DMS 273 (cell line): Measurements from ENCODE around the gene TECTB.

Experiments
- DNase-seq: peaks from one replicate; lab custom pipeline; 2025; ENCODE audit not compliant: unreplicated experiment; lab: John Stamatoyannopoulos, UW

Gene TECTB

GRCh38 chr10:112271982-112272381, 11.2 kb upstream of the TECTB start:
- no peak for DNase-seq

- DNase-seq: no peak
Observed at GRCh38 chr10:112274831-112275230, 8.4 kb upstream of the TECTB start.

- no peak for DNase-seq
Observed at GRCh38 chr10:112275512-112276245, 7.5 kb upstream of the TECTB start.

GRCh38 chr10:112278871-112279270, 4.3 kb upstream of the TECTB start:
- no peak for DNase-seq

GRCh38 chr10:112279433-112279832, 3.8 kb upstream of the TECTB start:
- DNase-seq: no peak

- DNase-seq: no peak
Observed at GRCh38 chr10:112280205-112280921, 2.8 kb upstream of the TECTB start.

- DNase-seq: no peak
Observed at GRCh38 chr10:112282086-112282485, 1.1 kb upstream of the TECTB start.

GRCh38 chr10:112286837-112287818, 3.9 kb downstream of the TECTB start:
- DNase-seq: no peak

- DNase-seq: no peak
Observed at GRCh38 chr10:112287844-112288243, 4.6 kb downstream of the TECTB start.

- DNase-seq: no peak
Observed at GRCh38 chr10:112288486-112288885, 5.3 kb downstream of the TECTB start.

- no peak for DNase-seq
Observed at GRCh38 chr10:112289373-112290053, 6.3 kb downstream of the TECTB start.

GRCh38 chr10:112290054-112290373, 6.8 kb downstream of the TECTB start:
- no peak for DNase-seq

- DNase-seq: no peak
Observed at GRCh38 chr10:112294169-112294568, 11.0 kb downstream of the TECTB start.

- DNase-seq: no peak
Observed at GRCh38 chr10:112295853-112296830, 12.9 kb downstream of the TECTB start.

- DNase-seq: no peak
Observed at GRCh38 chr10:112296908-112297331, 13.7 kb downstream of the TECTB start.

GRCh38 chr10:112298581-112298980, 15.4 kb downstream of the TECTB start:
- DNase-seq: no peak

GRCh38 chr10:112299456-112299855, 16.3 kb downstream of the TECTB start:
- no peak for DNase-seq

- no peak for DNase-seq
Observed at GRCh38 chr10:112302335-112302734, 19.1 kb downstream of the TECTB start.

GRCh38 chr10:112303528-112303927, 20.3 kb downstream of the TECTB start:
- no peak for DNase-seq
